ENCODE data around the gene AURKAIP1. TPM values are rescaled to one million over a fixed set of nuclear protein-coding genes. Genes with fewer than 3 reads are reported as not detected.

Gene AURKAIP1
- total and polyA plus RNA-seq, 2 of the 13 experiments (the other 11 are each of a cell fraction or from before 2014, with no cell fraction given), result 69.5 to 175 TPM

DNA sequence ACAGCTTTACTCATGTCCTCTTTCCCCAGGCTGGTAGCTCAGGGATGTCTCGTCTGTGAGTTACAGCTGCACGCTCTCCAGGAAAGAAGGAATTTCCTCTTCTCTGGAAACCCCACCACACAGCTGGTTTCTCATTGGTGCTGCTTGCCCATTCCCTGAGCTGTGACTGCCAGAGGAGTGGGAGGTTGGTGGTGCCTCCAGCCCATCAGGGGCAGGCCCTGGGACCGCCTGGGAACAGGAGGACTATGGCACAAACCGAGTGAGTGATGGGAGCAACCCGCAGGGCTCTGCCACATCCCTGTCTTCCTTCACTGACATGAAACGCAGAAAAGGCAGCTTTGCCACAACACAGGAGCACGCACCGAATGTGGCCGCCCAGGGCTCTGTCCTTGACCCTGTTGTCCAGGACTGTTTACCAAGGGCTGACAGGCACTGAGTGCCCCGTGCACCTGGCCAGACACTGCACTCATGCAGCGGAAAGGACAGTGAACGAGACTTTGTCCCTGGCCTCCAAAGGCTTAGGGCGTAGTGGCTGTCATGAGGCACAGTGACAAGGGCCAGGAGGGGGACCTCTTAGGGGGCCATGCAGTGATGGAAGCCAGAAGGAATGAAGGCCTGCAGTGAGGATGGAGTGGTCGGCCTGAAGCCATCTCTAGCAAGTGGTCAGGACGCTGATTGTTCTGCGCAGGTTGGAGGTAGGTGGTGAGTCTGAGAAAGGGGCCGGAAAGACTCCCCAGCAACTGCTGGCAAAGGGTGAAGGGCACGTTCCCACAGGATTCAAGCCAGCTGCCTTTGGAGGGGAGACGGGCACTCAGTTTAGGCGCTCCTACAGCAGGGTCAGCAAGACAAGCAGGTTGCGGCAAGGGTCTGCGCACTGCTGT is 25.8 kb upstream of the AURKAIP1 start (continued):
- TF ChIP-seq, protein P1, sequence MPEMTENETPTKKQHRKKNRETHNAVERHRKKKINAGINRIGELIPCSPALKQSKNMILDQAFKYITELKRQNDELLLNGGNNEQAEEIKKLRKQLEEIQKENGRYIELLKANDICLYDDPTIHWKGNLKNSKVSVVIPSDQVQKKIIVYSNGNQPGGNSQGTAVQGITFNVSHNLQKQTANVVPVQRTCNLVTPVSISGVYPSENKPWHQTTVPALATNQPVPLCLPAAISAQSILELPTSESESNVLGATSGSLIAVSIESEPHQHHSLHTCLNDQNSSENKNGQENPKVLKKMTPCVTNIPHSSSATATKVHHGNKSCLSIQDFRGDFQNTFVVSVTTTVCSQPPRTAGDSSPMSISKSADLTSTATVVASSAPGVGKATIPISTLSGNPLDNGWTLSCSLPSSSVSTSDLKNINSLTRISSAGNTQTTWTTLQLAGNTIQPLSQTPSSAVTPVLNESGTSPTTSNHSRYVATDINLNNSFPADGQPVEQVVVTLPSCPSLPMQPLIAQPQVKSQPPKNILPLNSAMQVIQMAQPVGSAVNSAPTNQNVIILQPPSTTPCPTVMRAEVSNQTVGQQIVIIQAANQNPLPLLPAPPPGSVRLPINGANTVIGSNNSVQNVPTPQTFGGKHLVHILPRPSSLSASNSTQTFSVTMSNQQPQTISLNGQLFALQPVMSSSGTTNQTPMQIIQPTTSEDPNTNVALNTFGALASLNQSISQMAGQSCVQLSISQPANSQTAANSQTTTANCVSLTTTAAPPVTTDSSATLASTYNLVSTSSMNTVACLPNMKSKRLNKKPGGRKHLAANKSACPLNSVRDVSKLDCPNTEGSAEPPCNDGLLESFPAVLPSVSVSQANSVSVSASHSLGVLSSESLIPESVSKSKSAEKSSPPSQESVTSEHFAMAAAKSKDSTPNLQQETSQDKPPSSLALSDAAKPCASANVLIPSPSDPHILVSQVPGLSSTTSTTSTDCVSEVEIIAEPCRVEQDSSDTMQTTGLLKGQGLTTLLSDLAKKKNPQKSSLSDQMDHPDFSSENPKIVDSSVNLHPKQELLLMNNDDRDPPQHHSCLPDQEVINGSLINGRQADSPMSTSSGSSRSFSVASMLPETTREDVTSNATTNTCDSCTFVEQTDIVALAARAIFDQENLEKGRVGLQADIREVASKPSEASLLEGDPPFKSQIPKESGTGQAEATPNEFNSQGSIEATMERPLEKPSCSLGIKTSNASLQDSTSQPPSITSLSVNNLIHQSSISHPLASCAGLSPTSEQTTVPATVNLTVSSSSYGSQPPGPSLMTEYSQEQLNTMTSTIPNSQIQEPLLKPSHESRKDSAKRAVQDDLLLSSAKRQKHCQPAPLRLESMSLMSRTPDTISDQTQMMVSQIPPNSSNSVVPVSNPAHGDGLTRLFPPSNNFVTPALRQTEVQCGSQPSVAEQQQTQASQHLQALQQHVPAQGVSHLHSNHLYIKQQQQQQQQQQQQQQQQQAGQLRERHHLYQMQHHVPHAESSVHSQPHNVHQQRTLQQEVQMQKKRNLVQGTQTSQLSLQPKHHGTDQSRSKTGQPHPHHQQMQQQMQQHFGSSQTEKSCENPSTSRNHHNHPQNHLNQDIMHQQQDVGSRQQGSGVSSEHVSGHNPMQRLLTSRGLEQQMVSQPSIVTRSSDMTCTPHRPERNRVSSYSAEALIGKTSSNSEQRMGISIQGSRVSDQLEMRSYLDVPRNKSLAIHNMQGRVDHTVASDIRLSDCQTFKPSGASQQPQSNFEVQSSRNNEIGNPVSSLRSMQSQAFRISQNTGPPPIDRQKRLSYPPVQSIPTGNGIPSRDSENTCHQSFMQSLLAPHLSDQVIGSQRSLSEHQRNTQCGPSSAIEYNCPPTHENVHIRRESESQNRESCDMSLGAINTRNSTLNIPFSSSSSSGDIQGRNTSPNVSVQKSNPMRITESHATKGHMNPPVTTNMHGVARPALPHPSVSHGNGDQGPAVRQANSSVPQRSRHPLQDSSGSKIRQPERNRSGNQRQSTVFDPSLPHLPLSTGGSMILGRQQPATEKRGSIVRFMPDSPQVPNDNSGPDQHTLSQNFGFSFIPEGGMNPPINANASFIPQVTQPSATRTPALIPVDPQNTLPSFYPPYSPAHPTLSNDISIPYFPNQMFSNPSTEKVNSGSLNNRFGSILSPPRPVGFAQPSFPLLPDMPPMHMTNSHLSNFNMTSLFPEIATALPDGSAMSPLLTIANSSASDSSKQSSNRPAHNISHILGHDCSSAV (CRISPR knock-in tag; IDR thresholded peaks at IDR 0.05; ENCODE audit: borderline replicate concordance), result 0 out of 2 replicates have a peak, but pooled peaks have one; percentile 74
- no peak for TF ChIP-seq GLI4 (CRISPR knock-in tag; IDR thresholded peaks at IDR 0.05; ENCODE audit: borderline replicate concordance)
- peak; percentile 69 for TF ChIP-seq CEBPG (CRISPR knock-in tag; IDR thresholded peaks at IDR 0.05)
- TF ChIP-seq, protein P2, sequence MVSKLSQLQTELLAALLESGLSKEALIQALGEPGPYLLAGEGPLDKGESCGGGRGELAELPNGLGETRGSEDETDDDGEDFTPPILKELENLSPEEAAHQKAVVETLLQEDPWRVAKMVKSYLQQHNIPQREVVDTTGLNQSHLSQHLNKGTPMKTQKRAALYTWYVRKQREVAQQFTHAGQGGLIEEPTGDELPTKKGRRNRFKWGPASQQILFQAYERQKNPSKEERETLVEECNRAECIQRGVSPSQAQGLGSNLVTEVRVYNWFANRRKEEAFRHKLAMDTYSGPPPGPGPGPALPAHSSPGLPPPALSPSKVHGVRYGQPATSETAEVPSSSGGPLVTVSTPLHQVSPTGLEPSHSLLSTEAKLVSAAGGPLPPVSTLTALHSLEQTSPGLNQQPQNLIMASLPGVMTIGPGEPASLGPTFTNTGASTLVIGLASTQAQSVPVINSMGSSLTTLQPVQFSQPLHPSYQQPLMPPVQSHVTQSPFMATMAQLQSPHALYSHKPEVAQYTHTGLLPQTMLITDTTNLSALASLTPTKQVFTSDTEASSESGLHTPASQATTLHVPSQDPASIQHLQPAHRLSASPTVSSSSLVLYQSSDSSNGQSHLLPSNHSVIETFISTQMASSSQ (IDR thresholded peaks at IDR 0.05; ENCODE audit: low read depth), result peak; percentile 59; the same call in 1 of the 2 replicates
- TF ChIP-seq, protein P2 (CRISPR knock-in tag; IDR thresholded peaks at IDR 0.05; ENCODE audit: borderline replicate concordance), result peak; percentile 88
- peak; percentile 94; the same call in 1 of the 2 replicates for TF ChIP-seq NCOA1 (CRISPR knock-in tag; IDR thresholded peaks at IDR 0.05)
- TF ChIP-seq, protein P3, sequence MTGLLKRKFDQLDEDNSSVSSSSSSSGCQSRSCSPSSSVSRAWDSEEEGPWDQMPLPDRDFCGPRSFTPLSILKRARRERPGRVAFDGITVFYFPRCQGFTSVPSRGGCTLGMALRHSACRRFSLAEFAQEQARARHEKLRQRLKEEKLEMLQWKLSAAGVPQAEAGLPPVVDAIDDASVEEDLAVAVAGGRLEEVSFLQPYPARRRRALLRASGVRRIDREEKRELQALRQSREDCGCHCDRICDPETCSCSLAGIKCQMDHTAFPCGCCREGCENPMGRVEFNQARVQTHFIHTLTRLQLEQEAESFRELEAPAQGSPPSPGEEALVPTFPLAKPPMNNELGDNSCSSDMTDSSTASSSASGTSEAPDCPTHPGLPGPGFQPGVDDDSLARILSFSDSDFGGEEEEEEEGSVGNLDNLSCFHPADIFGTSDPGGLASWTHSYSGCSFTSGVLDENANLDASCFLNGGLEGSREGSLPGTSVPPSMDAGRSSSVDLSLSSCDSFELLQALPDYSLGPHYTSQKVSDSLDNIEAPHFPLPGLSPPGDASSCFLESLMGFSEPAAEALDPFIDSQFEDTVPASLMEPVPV (CRISPR knock-in tag; IDR thresholded peaks at IDR 0.05), result peak; percentile 21; the same call in 1 of the 2 replicates
- 0 out of 2 replicates have a peak, but pooled peaks have one; percentile 79 for TF ChIP-seq ZNF737 (CRISPR knock-in tag; IDR thresholded peaks at IDR 0.05; ENCODE audit: borderline replicate concordance)
- TF ChIP-seq, protein P4, sequence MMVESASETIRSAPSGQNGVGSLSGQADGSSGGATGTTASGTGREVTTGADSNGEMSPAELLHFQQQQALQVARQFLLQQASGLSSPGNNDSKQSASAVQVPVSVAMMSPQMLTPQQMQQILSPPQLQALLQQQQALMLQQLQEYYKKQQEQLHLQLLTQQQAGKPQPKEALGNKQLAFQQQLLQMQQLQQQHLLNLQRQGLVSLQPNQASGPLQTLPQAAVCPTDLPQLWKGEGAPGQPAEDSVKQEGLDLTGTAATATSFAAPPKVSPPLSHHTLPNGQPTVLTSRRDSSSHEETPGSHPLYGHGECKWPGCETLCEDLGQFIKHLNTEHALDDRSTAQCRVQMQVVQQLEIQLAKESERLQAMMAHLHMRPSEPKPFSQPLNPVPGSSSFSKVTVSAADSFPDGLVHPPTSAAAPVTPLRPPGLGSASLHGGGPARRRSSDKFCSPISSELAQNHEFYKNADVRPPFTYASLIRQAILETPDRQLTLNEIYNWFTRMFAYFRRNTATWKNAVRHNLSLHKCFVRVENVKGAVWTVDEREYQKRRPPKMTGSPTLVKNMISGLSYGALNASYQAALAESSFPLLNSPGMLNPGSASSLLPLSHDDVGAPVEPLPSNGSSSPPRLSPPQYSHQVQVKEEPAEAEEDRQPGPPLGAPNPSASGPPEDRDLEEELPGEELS (CRISPR knock-in tag; IDR thresholded peaks at IDR 0.05), result peak; percentile 98
- peak; percentile 99 for TF ChIP-seq TGIF2 (CRISPR knock-in tag; IDR thresholded peaks at IDR 0.05)
